Kidney (tissue), 14 donors: ENCODE data around the gene SRBD1. TPM values are rescaled to one million over a fixed set of nuclear protein-coding genes. Genes with fewer than 3 reads are reported as not detected.

Experiments used
- DNase-seq, 5 donors: peaks; one replicate each; pipeline ENCODE4 v3.0.0-alpha.2; 2013 to 2020
- FAIRE-seq: peaks from 2 replicates; lab custom pipeline; 2012; peaks lifted over from hg19 to GRCh38; lab: Jason Lieb, UNC
- H3K27ac ChIP-seq, 2 donors: one replicate each; pipeline ENCODE4 v1.7.0; 2013; ENCODE audit warnings: low read depth in 2 of 2, low read length in 2 of 2, inconsistent platforms in 1 of 2
- H3K27me3 ChIP-seq: one replicate; pipeline ENCODE4 v1.7.1; 2013; ENCODE audit warnings: low read length, inconsistent platforms; ENCODE audit not compliant: control insufficient read depth, insufficient read depth
- H3K36me3 ChIP-seq, 3 donors: one replicate each; pipeline versions ENCODE4 v1.7.0 to v1.7.1; 2013; ENCODE audit warnings: low read length in 3 of 3, control low read depth in 1 of 3, inconsistent platforms in 1 of 3; ENCODE audit not compliant: insufficient read depth in 3 of 3, control insufficient read depth in 2 of 3
- H3K4me1 ChIP-seq, 3 donors: one replicate each; pipeline versions ENCODE4 v1.7.0 to v1.7.1; 2013; ENCODE audit warnings: low read length in 3 of 3, inconsistent platforms in 1 of 3, low read depth in 1 of 3; ENCODE audit not compliant: control insufficient read depth in 2 of 3, insufficient read depth in 2 of 3
- H3K4me3 ChIP-seq, 3 donors: one replicate each; pipeline versions ENCODE4 v1.7.0 to v1.8.1; 2013; ENCODE audit warnings: low read length in 3 of 3, control low read depth in 1 of 3, inconsistent platforms in 1 of 3
- H3K9ac ChIP-seq, 3 donors: one replicate each; pipeline versions ENCODE4 v1.7.0 to v1.7.1; 2013; ENCODE audit warnings: low read length in 3 of 3, control low read depth in 1 of 3, inconsistent platforms in 1 of 3
- H3K9me3 ChIP-seq, 3 donors: one replicate each; pipeline versions ENCODE4 v1.7.0 to v1.7.1; 2013; ENCODE audit warnings: low read length in 3 of 3, control low read depth in 1 of 3, inconsistent platforms in 1 of 3; ENCODE audit not compliant: control insufficient read depth in 2 of 3, insufficient read depth in 1 of 3
- CTCF ChIP-seq: IDR thresholded peaks from 3 replicates; pipeline ENCODE4 v1.5.1; 2012; ENCODE audit warnings: mild to moderate bottlenecking, moderate library complexity, borderline replicate concordance; ENCODE audit not compliant: insufficient read depth; ENCODE audit errors: extremely low read depth
- intact Hi-C: fragments of 100-400 bp; cut with DNase I; formaldehyde crosslinking; loops from one replicate; pipeline ENCODE4 v1.11.1; 2022
- polyA plus RNA-seq: library from polyadenylated mRNA; stranded (reverse); fragments of 350-450 nt; fragmentation: Illumina TruSeq; extraction: RNeasy Lipid Tissue Mini Kit (QIAGEN cat#74804); gene quantifications from one replicate; pipeline ENCODE4 v1.2.3, GENCODE V29; 2014; ENCODE audit warnings: low read depth, low replicate concordance; ENCODE audit not compliant: insufficient read depth
- total RNA-seq: library from RNA; stranded (reverse); fragmentation: NEBNext Ultra II Directional; extraction: Animal tissue kit (Norgen Biotek cat#: 25700); gene quantifications from one replicate; pipeline ENCODE4 v1.2.1, GENCODE V29; 2021
- donor health status: control.
- donor health status: control.
- donor health status: control.
- donor health status: control.
- donor health status: control.
- donor health status: DM: yes; HTN: yes; CAD: no.
- donor health status: Normal renal cell carcinoma (clear cell type).

The SRBD1 gene
- total and polyA plus RNA-seq, 2 donors from 2014 or later = 5.4 to 19.5 TPM

GRCh38 chr2:45394842-45395241, 216.2 kb downstream of the SRBD1 start:
- no peak for FAIRE-seq

GRCh38 chr2:45394216-45394615, 216.9 kb downstream of the SRBD1 start:
- FAIRE-seq = no peak
- intact Hi-C loops = no loop called here

More at GRCh38 chr2:45394842-45395241, 216.2 kb downstream of the SRBD1 start:
- DNase-seq = peak in 4 of 5 donors; percentile 40 to 58 (median 48)
- TF ChIP-seq CTCF = no peak
- no peaks in the 10 kb centered on the region for H3K4me1 ChIP-seq
- peaks cover 0 to 5% (median 0%) of the 10 kb centered on the region in 3 donors for H3K36me3 ChIP-seq
- H3K4me3 ChIP-seq = no peak overlapping the region
- no peaks in the 10 kb centered on the region for H3K9me3 ChIP-seq
- H3K27ac ChIP-seq = no peak overlapping the region
- intact Hi-C loops = no loop called here
- H3K27me3 ChIP-seq = no peaks in the 10 kb centered on the region
- H3K9ac ChIP-seq = no peak overlapping the region

GRCh38 chr2:45391866-45392265, 219.2 kb downstream of the SRBD1 start:
- Histone ChIP-seq H3K27ac (no peak overlapping the region), H3K27me3 (no peaks in the 10 kb centered on the region), H3K4me3 (no peak overlapping the region), H3K36me3 (peaks cover 0 to 5% (median 0%) of the 10 kb centered on the region in 3 donors), H3K9ac (no peak overlapping the region), H3K4me1 (no peaks in the 10 kb centered on the region), H3K9me3 (no peaks in the 10 kb centered on the region)
- TF ChIP-seq CTCF = no peak
- DNase-seq = peak in 1 of 5 donors; percentile 37
- FAIRE-seq = no peak
- intact Hi-C loops = no loop called here

More at GRCh38 chr2:45394216-45394615, 216.9 kb downstream of the SRBD1 start:
- Histone ChIP-seq H3K27ac (no peak overlapping the region), H3K4me1 (no peaks in the 10 kb centered on the region), H3K4me3 (no peak overlapping the region), H3K36me3 (peaks cover 0 to 5% (median 0%) of the 10 kb centered on the region in 3 donors), H3K9me3 (no peaks in the 10 kb centered on the region), H3K9ac (no peak overlapping the region), H3K27me3 (no peaks in the 10 kb centered on the region)
- no peak for TF ChIP-seq CTCF
- peak in 2 of 5 donors; percentile 83 to 85 for DNase-seq

- FAIRE-seq (no peak), DNase-seq (peak in 1 of 5 donors; percentile 21)
- Histone ChIP-seq H3K4me1 (no peaks in the 10 kb centered on the region), H3K9me3 (no peaks in the 10 kb centered on the region), H3K4me3 (no peak overlapping the region), H3K9ac (no peak overlapping the region), H3K36me3 (peaks cover 0 to 5% (median 0%) of the 10 kb centered on the region in 3 donors), H3K27ac (no peak overlapping the region), H3K27me3 (no peaks in the 10 kb centered on the region)
- intact Hi-C loops = no loop called here
- no peak for TF ChIP-seq CTCF
Measured at GRCh38 chr2:45390861-45391260, 220.2 kb downstream of the SRBD1 start.
